GM18498 (cell line): Measurements from ENCODE around the gene SRF.
"Not testable (repeated sequence)": the region's sequence is repeated elsewhere in the genome, so short reads cannot be mapped to it uniquely, and the experiment has no call there.

Experiments used
- ATAC-seq: cut with Tn5 transposase; IDR thresholded peaks from one replicate; pipeline ENCODE4 v1.9.1; 2021; ENCODE audit warnings: mild to moderate bottlenecking, moderate library complexity; ENCODE audit not compliant: unreplicated experiment

The SRF gene

DNA sequence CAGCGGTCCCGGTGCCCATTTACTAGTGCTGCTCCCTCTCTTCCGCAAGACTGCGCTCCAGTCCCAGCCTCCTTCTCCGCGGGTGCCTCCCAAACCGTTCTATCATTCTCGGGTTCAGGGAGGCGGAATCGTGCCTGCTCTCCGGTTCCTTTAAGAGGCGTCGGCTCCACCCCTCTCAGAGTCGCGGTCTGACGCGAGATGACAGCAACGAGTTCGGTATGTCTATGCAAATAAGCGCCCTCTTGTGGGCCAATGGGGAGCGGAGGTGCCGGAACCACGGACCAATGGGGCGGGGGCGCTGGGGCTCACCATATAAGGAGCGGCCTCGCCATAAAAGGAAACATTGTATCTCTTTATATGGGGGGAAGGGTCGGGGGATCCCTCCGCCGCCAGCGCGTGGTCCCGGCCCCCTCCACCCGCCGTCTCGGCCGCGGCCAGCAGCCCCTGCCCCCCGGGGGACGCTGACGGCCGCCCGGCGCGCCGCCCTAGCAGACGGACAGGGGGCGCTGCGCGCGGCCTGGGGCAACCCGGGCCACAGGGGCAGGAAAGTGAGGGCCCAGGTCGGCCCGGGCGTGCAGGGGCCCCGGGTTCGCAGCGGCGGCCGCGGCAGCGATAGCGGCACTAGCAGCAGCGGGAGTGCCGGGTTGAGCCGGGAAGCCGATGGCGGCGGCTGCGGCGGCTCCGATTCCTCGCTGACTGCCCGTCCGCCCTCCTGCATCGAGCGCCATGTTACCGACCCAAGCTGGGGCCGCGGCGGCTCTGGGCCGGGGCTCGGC is at the start of gene SRF:
Gene SRF (plus strand): TSS at position 339 of the 776 bp plus-strand sequence. CDS start 388 bp downstream, at position 727.
- peak; percentile 60 for ATAC-seq

DNA sequence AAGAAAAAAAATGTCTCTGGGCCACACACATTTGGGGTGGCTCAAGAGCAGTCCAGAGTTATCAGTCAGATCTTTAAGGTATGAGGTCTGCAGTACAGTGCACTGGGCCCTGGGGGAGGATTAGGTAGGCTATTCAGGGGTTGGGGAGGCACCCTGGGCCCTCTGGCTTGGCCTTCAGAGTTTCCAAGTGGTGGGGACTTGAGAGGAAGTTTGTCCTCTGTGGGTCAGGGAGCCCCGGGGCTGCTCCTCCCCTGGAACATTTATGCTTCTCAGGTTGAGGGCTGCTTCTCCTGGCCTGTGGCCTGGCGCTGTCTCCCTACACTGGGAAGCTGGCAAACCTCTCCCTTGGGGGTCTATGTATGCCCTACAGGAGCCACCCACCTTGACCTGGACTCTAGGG is 48.9 kb upstream of the SRF start:
- no peak for ATAC-seq

DNA sequence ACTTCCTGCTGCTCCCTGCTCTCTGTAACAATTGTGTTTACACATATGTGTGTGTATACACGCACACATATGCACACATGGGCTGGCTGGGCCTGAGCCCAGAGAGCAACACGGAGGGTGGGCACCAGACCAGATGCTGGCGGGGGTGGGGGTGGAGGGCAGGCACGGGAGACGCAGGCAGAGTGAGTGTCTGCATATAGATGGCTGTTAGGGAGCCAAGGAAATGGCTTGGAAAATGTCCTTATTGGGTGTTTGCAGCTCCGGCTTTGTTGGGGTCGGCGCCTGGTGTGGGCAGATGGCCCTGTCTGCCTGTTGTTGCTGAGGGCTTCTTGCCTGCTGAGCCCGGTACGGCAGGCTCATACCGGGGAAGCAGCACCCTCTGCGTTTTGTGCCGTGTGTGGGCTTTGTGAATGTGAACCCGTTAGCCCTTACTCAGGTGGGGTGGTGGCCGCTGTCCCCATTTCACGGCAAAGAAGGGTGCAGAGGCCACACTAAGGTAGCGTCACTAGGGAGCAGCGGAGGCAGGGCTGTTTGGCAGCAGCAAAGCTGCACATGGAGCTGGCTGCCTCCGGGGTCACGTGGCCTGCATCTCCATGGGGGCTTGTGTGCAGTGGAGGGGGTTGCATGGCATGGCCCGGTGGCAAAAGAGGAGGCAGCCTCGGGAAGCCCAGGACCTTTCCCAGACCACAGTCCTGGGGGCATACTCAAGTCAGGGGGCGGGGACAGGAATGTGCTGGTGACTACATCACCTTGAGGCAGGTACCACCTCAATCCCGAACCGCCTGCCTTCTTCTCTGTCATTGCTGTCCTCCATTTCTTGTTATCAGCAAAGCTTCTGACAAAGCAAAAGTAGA is 47.4 kb upstream of the SRF start:
- no peak for ATAC-seq

DNA sequence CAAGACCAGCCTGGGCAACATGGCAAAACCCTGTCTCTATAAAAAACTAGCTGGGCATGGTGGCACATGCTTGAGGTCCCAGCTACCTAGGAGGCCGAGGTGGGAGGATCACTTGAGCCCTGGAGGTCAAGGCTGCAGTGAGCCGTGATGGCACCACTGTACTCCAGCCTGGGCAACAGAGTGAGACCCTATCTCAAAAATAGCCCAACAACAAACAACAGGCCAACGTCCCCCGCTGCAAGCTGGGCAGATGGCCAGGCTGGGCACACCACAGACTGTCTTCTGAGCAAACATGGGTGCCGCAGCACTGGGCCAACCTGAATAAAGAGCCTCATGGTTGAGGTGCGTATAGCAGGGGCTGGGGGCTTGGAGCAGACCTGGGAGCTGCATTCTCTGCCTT is 46.6 kb upstream of the SRF start:
- no peak for ATAC-seq

DNA sequence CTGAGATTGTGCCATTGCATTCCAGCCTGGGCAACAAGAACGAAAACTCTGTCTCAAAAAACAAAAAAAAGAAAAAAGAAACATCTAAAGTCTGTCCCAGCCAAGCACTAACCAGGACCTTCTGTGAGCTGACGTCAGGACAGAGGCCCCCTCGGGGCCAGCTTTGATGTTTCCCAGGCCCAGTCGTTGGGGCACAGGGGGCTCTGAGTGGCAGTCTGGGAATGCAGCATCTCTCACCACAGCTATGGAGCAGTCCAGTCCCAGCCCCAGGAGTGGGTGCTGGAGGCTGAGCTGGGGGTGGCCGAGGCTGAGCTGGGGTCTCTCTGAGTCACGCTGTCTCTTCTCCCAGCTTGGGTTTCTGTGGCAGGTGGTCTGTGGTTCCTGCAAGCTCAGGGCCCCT is 46.0 kb upstream of the SRF start:
- no peak for ATAC-seq

DNA sequence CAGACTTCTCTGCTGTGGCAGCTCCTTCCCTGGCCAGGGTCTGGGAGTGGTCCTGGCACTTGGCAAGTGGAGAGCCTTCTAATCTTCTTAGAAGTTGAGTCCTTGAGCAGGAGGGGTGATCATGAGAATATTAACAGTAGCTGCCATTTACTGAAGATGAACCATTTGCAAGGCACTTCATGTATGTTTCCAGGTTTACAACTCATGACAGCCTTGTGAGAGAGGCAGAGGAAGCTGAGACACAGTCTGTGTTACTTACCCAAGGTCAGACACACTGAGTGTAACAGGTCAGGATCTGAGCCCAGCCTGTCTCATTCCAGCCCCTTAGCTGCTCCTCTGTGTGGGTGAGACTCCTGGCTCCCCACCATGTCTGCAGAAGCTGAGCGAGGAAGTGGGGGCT is 45.5 kb upstream of the SRF start:
- ATAC-seq, result no peak

DNA sequence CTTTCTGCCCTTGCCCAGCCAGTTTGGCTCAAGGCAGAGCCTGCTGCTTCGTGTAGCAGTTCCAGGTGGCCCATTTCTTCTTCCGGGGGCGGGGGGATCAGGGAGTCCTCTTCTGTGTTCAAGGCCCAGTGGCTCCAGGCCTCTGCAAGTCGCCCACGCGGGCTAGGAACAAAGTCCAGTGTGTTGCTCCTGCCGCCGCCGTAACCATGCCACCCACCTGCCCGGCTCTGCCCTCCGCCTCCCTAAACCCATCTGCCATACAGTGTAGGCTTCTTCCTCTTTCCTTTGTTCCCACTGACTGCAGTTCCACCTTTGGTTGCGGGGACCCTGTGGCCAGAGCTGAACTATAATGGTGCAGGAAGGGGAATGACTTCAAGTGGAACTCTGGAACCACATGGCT is 43.9 kb upstream of the SRF start:
- no peak for ATAC-seq

DNA sequence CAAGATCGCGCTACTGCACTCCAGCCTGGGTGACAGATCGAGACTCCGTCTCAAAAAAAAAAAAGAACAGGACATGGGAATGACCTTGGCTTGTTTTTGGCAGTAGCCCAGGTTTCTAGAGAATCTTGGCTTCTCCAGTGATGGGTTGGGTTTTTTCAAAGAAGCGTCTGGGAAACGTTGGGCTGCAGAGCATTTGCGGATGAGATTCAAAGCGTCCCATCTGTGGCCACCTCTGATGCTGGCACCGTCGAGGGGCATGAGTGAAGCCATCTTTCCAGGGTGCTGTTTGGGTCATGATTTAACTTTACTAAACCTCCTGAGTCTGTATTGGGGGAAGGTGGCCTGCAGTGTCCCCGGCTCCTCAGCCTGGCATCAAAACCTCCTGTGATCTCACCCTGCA is 43.2 kb upstream of the SRF start:
- ATAC-seq, result no peak

DNA sequence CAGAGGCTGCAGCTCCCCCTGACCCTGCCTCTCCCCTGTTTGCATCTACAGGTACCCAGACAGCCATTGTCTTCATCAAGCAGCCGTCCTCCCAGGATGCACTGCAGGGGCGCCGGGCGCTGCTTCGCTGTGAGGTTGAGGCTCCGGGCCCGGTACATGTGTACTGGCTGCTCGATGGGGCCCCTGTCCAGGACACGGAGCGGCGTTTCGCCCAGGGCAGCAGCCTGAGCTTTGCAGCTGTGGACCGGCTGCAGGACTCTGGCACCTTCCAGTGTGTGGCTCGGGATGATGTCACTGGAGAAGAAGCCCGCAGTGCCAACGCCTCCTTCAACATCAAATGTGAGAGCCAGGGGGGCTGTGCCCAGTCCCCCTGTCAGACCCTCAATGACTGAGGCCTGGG is 42.1 kb upstream of the SRF start:
- no peak for ATAC-seq

DNA sequence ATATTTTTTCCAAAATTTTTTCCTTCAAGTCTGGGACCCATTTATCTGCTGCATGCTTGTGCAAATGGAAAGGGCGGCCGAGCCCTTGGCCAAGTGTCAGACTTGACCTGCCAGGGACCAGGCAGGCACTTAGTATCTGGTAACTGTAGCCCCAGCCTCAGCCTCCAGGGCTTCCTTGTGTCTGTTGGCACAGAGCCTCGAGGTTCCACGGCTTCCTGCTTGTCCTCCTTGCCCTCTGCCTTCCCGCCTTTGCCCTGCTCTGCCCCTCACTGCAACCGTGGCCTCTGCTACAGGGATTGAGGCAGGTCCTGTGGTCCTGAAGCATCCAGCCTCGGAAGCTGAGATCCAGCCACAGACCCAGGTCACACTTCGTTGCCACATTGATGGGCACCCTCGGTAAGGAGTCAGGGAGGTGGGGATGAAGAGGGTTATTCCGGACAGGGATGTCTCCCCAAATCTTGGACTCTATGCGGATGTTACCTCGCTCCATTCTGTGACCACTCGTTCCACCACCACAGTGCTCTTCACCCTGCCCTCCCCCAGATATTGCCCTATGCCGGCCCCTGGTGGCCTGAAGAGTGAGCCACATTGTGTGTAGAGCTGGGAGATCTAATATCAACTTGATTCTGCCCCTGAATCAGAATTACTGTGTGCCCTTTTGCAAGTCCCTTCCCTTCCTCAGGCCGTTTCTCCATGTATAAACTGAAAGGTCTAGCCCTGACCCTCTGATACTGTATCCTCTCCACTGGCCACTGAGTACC is 41.5 kb upstream of the SRF start:
- no peak for ATAC-seq

DNA sequence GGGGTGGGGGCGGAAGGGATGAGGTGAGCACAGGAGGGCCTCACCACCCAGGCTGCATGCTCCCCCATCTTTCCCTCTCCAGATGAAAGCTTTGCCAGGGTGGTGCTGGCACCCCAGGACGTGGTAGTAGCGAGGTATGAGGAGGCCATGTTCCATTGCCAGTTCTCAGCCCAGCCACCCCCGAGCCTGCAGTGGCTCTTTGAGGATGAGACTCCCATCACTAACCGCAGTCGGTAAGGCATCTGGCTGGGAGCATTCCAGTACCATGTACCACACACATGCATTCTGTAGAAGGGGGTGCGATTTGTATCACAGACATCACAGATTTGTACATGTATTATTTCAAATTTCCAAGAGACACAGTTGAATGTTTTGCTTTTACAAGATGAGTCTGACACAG is 40.6 kb upstream of the SRF start:
- no peak for ATAC-seq

DNA sequence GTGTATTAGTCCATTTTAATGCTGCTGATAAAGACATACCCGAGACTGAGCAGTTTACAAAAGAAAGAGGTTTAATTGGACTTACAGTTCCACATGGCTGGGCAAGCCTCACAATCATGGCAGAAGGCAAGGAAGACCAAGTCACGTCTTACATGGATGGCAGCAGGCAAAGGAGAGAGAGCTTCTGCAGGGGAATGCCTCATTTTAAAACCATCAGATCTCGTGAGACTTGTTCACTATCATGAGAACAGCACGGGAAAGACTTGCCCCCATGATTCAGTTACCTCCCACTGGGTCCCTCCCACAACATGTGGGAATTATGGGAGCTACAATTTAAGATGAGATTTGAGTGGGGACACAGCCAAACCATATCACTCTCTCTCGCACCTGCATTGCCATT is 39.7 kb upstream of the SRF start:
- ATAC-seq, result not testable (repeated sequence)

DNA sequence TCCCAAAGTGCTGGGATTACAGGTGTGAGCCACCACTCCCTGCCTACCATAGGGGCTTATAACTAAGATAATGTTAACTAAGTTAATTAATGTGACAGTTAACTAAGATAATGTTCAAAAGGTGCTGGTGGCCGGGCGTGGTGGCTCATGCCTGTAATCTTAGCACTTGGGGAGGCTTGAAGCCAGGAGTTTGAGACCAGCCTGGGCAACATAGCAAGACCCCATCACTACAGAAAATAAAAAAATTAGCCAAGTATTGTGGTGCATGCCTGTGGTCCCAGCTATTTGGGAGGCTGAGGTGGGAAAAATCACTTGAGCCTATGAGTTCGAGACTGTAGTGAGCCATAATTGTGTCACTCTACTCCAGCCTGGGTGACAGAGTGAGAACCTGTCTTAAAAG is 32.8 kb upstream of the SRF start:
- ATAC-seq, result no peak

DNA sequence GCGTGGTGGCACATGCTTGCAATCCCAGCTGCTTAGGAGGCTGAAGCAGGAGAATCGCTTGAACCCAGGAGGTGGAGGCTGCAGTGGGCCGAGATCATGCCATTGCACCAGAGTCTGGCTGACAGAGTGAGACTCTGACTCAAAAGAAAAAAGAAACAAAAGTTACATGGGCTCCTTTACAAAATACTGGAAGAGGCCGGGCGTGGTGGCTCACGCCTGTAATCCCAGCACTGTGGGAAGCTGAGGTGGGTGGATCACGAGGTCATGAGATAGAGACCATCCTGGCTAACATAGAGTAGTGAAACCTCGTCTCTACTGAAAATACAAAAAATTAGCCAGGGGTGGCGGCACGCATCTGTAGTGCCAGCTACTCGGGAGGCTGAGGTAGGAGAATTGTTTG is 31.1 kb upstream of the SRF start:
- not testable (repeated sequence) for ATAC-seq

DNA sequence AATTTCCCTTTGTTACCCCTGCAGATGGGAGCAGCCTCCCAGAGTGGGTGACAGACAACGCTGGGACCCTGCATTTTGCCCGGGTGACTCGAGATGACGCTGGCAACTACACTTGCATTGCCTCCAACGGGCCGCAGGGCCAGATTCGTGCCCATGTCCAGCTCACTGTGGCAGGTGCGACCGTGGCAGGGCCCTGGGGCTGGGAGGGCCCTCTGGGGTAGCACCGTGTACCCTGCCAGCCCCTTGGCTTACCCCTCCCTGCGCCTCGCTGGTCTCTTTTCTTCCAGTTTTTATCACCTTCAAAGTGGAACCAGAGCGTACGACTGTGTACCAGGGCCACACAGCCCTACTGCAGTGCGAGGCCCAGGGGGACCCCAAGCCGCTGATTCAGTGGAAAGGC is 29.4 kb upstream of the SRF start:
- ATAC-seq, result no peak

DNA sequence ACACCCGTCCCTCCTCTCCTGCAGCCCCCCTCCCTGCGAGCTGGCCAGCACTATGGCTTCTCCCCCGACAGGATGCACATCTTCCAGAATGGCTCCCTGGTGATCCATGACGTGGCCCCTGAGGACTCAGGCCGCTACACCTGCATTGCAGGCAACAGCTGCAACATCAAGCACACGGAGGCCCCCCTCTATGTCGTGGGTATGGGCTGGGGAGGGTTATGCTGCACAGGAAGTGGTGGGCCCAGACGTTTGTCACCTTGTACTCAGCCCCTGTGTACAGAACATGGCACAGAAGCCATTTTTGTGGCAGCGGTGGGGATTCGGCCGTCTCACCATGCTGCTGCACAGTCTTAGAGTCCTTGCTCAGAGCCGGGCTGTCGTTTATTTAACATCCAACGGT is 29.0 kb upstream of the SRF start:
- no peak for ATAC-seq

DNA sequence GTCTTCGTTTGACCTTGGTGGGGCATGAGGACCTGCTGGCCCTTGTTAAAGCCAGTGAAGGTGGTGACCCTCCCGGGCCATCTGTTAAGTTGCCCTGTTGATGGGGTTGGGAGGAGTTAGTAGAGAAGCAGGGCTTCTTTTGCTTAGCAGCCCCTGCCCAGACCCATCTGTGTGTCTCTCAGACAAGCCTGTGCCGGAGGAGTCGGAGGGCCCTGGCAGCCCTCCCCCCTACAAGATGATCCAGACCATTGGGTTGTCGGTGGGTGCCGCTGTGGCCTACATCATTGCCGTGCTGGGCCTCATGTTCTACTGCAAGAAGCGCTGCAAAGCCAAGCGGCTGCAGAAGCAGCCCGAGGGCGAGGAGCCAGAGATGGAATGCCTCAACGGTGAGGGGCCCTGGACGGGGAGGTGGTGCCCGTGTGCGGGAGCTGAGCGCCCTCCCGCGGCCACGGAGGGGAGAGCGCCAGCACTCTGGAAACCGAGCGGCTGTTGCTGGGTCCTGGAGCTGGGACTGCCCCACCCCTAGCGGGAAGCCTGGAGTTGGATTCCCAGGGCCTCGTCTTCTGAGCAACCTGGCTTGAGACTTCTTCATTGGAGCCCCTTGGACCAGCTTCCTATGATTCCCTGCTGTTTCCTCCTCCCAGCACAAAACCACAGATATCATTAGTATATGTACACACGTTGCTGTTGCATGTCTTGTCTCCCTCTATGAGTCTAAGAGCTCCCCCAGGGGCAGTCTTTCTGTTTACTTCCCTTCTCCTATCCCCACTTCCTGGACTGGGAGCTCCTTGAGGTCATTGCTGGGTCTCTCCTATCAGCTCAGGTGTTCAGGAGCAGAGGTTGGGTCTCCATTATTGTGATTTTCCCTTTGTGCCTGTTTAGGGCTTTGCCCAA is 27.6 kb upstream of the SRF start:
- peak; percentile 81 for ATAC-seq

DNA sequence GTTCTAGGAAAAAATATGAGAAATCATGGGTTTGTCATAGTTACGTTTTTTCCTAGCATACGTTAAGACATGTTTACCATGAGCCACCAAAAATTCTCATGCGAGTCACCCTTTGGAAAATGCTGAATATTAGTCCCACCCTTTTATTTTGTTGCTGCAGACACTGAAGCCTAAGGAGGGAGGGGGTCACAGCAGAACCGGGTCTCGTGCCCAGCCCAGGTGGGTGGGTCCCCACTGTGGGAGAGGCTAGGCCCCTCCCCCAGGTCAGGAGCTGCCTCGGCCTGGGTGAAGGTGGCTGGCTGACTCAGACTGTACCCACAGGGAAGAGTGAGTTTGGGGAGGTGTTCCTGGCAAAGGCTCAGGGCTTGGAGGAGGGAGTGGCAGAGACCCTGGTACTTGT is 26.2 kb upstream of the SRF start:
- ATAC-seq, result no peak

DNA sequence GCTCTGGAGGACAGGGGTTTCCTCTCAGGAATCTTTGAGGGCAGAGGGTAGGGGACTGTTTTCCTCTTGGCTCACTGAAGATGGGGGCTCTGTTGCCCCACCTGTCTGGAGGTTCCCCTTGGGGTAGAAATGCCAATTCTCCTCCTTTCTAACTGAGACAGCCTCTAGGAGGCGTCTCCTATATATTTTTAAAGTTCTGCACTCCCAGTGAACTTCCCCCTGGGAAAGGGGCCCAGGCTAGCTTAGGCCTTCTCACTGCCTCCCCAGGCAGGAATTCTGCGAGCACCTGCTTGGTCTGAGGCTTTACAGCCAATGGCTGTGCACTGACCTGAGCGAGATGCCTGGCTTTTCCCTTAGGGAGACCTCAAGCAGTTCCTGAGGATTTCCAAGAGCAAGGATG is 24.8 kb upstream of the SRF start:
- no peak for ATAC-seq
